H9 (cell line): ENCODE data around the gene METTL23. TPM values are rescaled to one million over a fixed set of nuclear protein-coding genes. Genes with fewer than 3 reads are reported as not detected.

Source experiments
- DNase-seq: peaks from one replicate; pipeline ENCODE4 v3.0.0-alpha.2; 2017
- H2AFZ ChIP-seq: one replicate; pipeline ENCODE4 v1.6.1; 2013; ENCODE audit warnings: mild to moderate bottlenecking, low read length, control low read depth, moderate library complexity
- H2AK5ac ChIP-seq: 2 replicates; pipeline ENCODE4 v1.6.1; 2013; ENCODE audit warnings: low read length, control low read depth, mixed read lengths; ENCODE audit not compliant: insufficient read length
- H2BK120ac ChIP-seq: one replicate; pipeline ENCODE4 v1.6.1; 2013; ENCODE audit warnings: low read depth, mild to moderate bottlenecking, low read length, control low read depth, inconsistent platforms; ENCODE audit not compliant: poor library complexity, severe bottlenecking
- H2BK12ac ChIP-seq: 2 replicates; pipeline ENCODE4 v1.6.1; 2013; ENCODE audit warnings: low read length, control low read depth, mixed read lengths, low read depth; ENCODE audit not compliant: insufficient read length
- H2BK15ac ChIP-seq: 2 replicates; pipeline ENCODE4 v1.6.1; 2013; ENCODE audit warnings: low read depth, low read length, control low read depth
- H2BK20ac ChIP-seq: one replicate; pipeline ENCODE4 v1.6.1; 2013; ENCODE audit warnings: low read depth, mild to moderate bottlenecking, low read length, control low read depth, inconsistent platforms; ENCODE audit not compliant: poor library complexity, severe bottlenecking
- H2BK5ac ChIP-seq: 2 replicates; pipeline ENCODE4 v1.6.1; 2013; ENCODE audit warnings: low read length, control low read depth, mixed read lengths; ENCODE audit not compliant: insufficient read length
- H3K14ac ChIP-seq: 2 replicates; pipeline ENCODE4 v1.6.1; 2013; ENCODE audit warnings: low read length, control low read depth; ENCODE audit not compliant: insufficient read depth
- H3K18ac ChIP-seq: 2 replicates; pipeline ENCODE4 v1.6.1; 2013; ENCODE audit warnings: low read depth, mild to moderate bottlenecking, mixed read lengths, low read length, control low read depth; ENCODE audit not compliant: insufficient read length
- H3K23ac ChIP-seq: 2 replicates; pipeline ENCODE4 v1.6.1; 2013; ENCODE audit warnings: low read length, control low read depth, mixed read lengths, low read depth; ENCODE audit not compliant: insufficient read length
- H3K23me2 ChIP-seq: 2 replicates; pipeline ENCODE4 v1.6.1; 2013; ENCODE audit warnings: low read depth, mild to moderate bottlenecking, mixed read lengths, low read length, control low read depth; ENCODE audit not compliant: insufficient read length, poor library complexity, severe bottlenecking
- H3K27ac ChIP-seq: 2 replicates; pipeline ENCODE4 v1.5.1; 2013; ENCODE audit warnings: low read length, control low read depth, mixed read lengths, low read depth; ENCODE audit not compliant: insufficient read length
- H3K27me3 ChIP-seq: 2 replicates; pipeline ENCODE4 v1.6.1; 2013; ENCODE audit warnings: low read length, control low read depth, inconsistent platforms; ENCODE audit not compliant: insufficient read depth
- H3K4ac ChIP-seq: 2 replicates; pipeline ENCODE4 v1.6.1; 2013; ENCODE audit warnings: low read depth, mild to moderate bottlenecking, control low read depth, inconsistent platforms, low read length, moderate library complexity
- H3K4me1 ChIP-seq: 2 replicates; pipeline ENCODE4 v1.6.1; 2013; ENCODE audit warnings: low read length, control low read depth, inconsistent platforms; ENCODE audit not compliant: insufficient read depth
- H3K4me2 ChIP-seq: 2 replicates; pipeline ENCODE4 v1.6.1; 2013; ENCODE audit warnings: low read length, control low read depth, mixed read lengths; ENCODE audit not compliant: insufficient read length, insufficient read depth
- H3K56ac ChIP-seq: 2 replicates; pipeline ENCODE4 v1.6.1; 2013; ENCODE audit warnings: low read depth, mild to moderate bottlenecking, mixed read lengths, low read length, control low read depth; ENCODE audit not compliant: insufficient read length
- H3K79me1 ChIP-seq: 2 replicates; pipeline ENCODE4 v1.6.1; 2013; ENCODE audit warnings: low read depth, mild to moderate bottlenecking, moderate library complexity, low read length, control low read depth, inconsistent platforms; ENCODE audit not compliant: insufficient read depth, poor library complexity, severe bottlenecking
- H3K79me2 ChIP-seq: 2 replicates; pipeline ENCODE4 v1.6.1; 2013; ENCODE audit warnings: low read length, control low read depth, inconsistent platforms; ENCODE audit not compliant: insufficient read depth
- H3K9ac ChIP-seq: 2 replicates; pipeline ENCODE4 v1.6.1; 2013; ENCODE audit warnings: low read length, control low read depth, mixed read lengths; ENCODE audit not compliant: insufficient read length; ENCODE audit errors: extremely low read depth
- H3K9me3 ChIP-seq: one replicate; pipeline ENCODE4 v1.6.1; 2013; ENCODE audit warnings: low read depth, low read length, inconsistent platforms; ENCODE audit not compliant: control insufficient read depth
- H3T11ph ChIP-seq: one replicate; pipeline ENCODE4 v1.6.1; 2013; ENCODE audit warnings: mild to moderate bottlenecking, low read length, control low read depth, inconsistent platforms
- H4K20me1 ChIP-seq: one replicate; pipeline ENCODE4 v1.6.1; 2013; ENCODE audit not compliant: control insufficient read depth, insufficient read length, insufficient read depth
- H4K5ac ChIP-seq: 2 replicates; pipeline ENCODE4 v1.6.1; 2013; ENCODE audit warnings: low read depth, mild to moderate bottlenecking, mixed read lengths, low read length, control low read depth; ENCODE audit not compliant: insufficient read length
- H4K8ac ChIP-seq: replicated peaks from 2 replicates; pipeline ENCODE4 v1.6.1; 2013; ENCODE audit warnings: low read length, control low read depth, mixed read lengths, low read depth; ENCODE audit not compliant: insufficient read length
- H4K91ac ChIP-seq: 2 replicates; pipeline ENCODE4 v1.6.1; 2013; ENCODE audit warnings: low read depth, mild to moderate bottlenecking, moderate library complexity, mixed read lengths, low read length, control low read depth; ENCODE audit not compliant: insufficient read length
- H3K27ac Mint-ChIP-seq, 3 experiments: 2 replicates in 2 of 3; 3 replicates in 1 of 3; pipeline ENCODE4 v1.8.0; 2020 to 2021; ENCODE audit warnings: mixed read lengths in 3 of 3, mild to moderate bottlenecking in 1 of 3, moderate library complexity in 1 of 3
- H3K27me3 Mint-ChIP-seq: 2 replicates; pipeline ENCODE4 v1.8.0; 2021; ENCODE audit warnings: low read depth, mild to moderate bottlenecking, moderate library complexity, mixed read lengths
- H3K36me3 Mint-ChIP-seq, 3 experiments: 2 replicates in 2 of 3; 3 replicates in 1 of 3; pipeline ENCODE4 v1.8.0; 2020 to 2021; ENCODE audit warnings: low read depth in 3 of 3, mixed read lengths in 3 of 3; ENCODE audit not compliant: insufficient read depth in 1 of 3
- H3K4me1 Mint-ChIP-seq, 2 experiments: 2 replicates each; pipeline ENCODE4 v1.8.0; 2020; ENCODE audit warnings: mixed read lengths in 2 of 2
- H3K4me3 Mint-ChIP-seq, 2 experiments: 2 replicates in 1 of 2; 3 replicates in 1 of 2; pipeline ENCODE4 v1.8.0; 2020 to 2021; ENCODE audit warnings: mild to moderate bottlenecking in 2 of 2, mixed read lengths in 2 of 2, moderate library complexity in 1 of 2
- H3K9me3 Mint-ChIP-seq, 2 experiments: 2 replicates in 1 of 2; 3 replicates in 1 of 2; pipeline ENCODE4 v1.8.0; 2020; ENCODE audit warnings: mild to moderate bottlenecking in 2 of 2, mixed read lengths in 2 of 2, moderate library complexity in 1 of 2
- WGBS: extraction: QIAGEN DNeasy Blood & Tissue Kit; methylation state at CpG from one replicate; pipeline ENCODE4 v1.1.7; 2013; ENCODE audit warnings: missing lambda C conversion rate, low lambda C conversion rate, mixed read lengths; ENCODE audit not compliant: insufficient read length; ENCODE audit errors: extremely low coverage; 5-methylcytosine and 5-hydroxymethylcytosine counted together
- total RNA-seq: library from RNA; stranded (reverse); gene quantifications from 2 replicates; pipeline ENCODE4 v1.2.1, GENCODE V29; 2021
- TF ChIP-seq, protein P1 (sequence below): fragments of 200-600 bp; sonication (generic); conservative IDR thresholded peaks from 3 replicates; pipeline ENCODE4 v1.8.0; 2021; ENCODE audit warnings: antibody characterized with exemption, mild to moderate bottlenecking

The METTL23 gene
- total RNA-seq, 1 experiment from 2014 or later = 29.9 TPM

DNA sequence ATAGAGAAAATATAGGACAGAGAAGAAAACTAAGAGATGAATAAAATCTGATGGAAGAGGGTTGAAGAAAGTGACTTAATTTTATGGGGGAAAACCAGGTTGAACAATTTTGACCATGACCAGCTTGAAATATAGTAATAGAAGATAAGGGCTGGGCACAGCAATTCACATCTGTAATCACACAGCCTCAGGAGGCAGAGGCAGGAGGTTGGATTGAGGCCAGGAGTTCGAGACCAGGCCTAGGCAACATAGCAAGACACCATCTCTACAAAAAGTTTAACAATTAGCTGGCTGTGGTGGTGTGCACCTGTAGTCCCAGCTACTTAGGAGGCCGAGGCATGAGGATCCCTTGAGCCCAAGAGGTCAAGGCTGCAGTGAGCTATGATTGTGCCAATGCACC lies 24.6 kb upstream of the METTL23 start:
- DNase-seq = no peak
- Histone ChIP-seq H3K14ac (no peak overlapping the region), H3K79me1 (no peaks in the 10 kb centered on the region), H3K23me2 (no peaks in the 10 kb centered on the region), H4K20me1 (no peaks in the 10 kb centered on the region), H3K79me2 (no peaks in the 10 kb centered on the region), H2BK12ac (no peak overlapping the region), H4K8ac (no peak overlapping the region), H2BK20ac (no peak overlapping the region), H3K23ac (no peak overlapping the region), H3K9ac (no peak overlapping the region), H2AK5ac (no peak overlapping the region), H2BK5ac (no peak overlapping the region), H2BK120ac (no peak overlapping the region), H3K4ac (no peak overlapping the region), H3K18ac (no peak overlapping the region), H3K4me1 (peaks cover 5% of the 10 kb centered on the region; the same call in 1 of the 2 replicates), H3T11ph (no peak overlapping the region), H4K91ac (no peak overlapping the region), H3K4me2 (no peak overlapping the region), H3K27me3 (no peaks in the 10 kb centered on the region), H2BK15ac (no peak overlapping the region), H3K9me3 (no peaks in the 10 kb centered on the region), H4K5ac (no peak overlapping the region), H3K27ac (no peak overlapping the region), H2AFZ (no peak overlapping the region), H3K56ac (no peak overlapping the region)
- TF ChIP-seq, protein P1, sequence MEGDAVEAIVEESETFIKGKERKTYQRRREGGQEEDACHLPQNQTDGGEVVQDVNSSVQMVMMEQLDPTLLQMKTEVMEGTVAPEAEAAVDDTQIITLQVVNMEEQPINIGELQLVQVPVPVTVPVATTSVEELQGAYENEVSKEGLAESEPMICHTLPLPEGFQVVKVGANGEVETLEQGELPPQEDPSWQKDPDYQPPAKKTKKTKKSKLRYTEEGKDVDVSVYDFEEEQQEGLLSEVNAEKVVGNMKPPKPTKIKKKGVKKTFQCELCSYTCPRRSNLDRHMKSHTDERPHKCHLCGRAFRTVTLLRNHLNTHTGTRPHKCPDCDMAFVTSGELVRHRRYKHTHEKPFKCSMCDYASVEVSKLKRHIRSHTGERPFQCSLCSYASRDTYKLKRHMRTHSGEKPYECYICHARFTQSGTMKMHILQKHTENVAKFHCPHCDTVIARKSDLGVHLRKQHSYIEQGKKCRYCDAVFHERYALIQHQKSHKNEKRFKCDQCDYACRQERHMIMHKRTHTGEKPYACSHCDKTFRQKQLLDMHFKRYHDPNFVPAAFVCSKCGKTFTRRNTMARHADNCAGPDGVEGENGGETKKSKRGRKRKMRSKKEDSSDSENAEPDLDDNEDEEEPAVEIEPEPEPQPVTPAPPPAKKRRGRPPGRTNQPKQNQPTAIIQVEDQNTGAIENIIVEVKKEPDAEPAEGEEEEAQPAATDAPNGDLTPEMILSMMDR = no peak
- no peaks in the 10 kb centered on the region; a peak in 1 of 7 replicates for H3K36me3 Mint-ChIP-seq
- no CpG with 5 or more reads among the region's 2 CpGs for WGBS
- no peaks in the 10 kb centered on the region for H3K9me3 Mint-ChIP-seq
- H3K27ac Mint-ChIP-seq = no peak overlapping the region
- H3K27me3 Mint-ChIP-seq = peaks cover 2% of the 10 kb centered on the region
- H3K4me1 Mint-ChIP-seq = peaks cover 33 to 50% of the 10 kb centered on the region in 2 experiments
- no peak overlapping the region for H3K4me3 Mint-ChIP-seq
